ENCODE measurements around the gene DAD1.
A peak's percentile ranks its signal among the peaks of the same experiment; 100 is the strongest.
"Not testable (repeated sequence)": the region's sequence is repeated elsewhere in the genome, so short reads cannot be mapped to it uniquely, and the experiment has no call there.

DAD1 gene

DNA sequence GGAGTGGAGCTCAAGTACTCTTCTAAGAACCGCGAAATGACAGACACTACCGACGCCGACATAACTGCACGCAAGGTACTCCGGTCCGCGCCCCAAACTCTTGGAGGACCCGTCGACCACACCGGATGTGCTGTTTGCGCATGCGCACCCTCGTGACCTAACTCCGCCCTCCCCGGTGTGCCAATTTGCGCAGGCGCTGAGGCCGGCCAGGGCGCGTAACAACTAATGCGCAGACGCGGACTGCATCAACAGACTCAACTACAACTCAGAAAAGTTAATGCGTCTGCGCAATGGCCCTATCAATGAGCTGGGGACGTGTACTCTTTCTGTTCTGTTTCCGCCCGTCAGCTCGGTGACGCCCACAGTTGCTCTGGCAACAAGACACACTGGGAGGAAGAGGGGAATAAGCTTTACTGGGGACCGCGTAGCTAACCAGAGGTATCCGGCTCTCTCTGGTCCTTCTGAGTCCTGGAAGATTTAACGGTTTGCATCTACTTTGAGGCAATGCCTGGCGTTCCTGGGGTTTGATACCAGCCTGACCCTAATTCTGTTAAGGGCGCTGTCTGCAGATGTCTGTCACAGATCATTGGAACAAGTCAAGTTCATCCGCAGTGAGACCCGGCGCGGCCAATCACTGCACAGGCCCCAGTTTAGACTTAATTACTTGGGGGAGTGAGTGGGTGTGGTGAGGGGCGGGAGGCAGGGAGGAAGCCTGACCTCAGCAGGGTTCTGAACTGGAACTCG, at the start of gene DAD1:
Gene DAD1 (minus strand): TSS at position 129 of the 744 bp plus-strand sequence. CDS start 67 bp downstream, at position 62.
- DNase-seq (ENCODE audit: low spot score), result peak; percentile 100

DNA sequence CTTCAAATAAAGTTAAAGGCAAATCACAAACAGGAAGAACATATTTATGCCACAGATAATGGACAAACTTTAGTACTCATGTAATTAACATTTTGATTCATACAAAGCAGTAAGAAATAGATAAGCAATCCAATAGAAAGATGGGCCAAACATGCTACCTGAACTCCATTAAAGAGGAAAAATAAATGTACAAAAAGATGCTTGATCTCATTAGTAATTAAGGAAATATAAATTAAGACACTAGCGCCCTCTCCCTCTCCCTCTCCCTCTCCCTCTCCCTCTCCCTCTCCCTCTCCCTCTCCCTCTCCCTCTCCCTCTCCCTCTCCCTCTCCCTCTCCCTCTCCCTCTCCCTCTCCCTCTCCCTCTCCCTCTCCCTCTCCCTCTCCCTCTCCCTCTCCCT, 47.0 kb upstream of the DAD1 start:
- not testable (repeated sequence) for DNase-seq (ENCODE audit: low spot score)

DNA sequence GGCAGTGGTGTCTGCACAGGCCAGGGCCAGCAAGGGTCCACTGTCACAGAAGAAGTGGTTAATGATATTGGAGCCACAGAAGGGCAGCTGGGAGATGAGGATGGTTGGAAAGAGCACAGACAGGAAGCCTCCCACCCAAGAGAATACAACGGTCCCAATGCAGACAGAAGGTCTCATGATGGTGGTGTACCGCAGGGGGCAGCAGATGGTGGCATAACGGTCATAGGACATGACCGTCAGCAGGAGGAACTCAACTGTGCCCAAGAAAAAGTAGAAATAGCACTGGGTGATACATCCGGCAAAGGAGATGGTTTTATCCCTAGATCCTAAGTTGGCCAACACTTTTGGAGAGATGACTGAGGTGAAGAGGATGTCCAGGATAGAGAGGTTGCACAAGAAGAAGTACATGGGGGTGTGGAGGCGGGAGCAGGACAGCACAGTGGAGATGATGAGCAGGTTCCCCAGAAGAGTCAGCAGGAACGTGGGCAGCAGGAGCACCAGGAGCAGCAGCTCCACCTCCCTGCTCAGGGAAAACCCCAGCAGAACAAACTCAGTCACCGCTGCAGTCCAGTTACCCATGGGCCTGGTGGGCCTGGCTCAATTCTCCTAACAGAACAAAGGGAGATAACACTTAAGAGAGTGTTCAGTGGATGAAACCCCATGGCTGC, 45.3 kb upstream of the DAD1 start:
- no peak for DNase-seq (ENCODE audit: low spot score)

DNA sequence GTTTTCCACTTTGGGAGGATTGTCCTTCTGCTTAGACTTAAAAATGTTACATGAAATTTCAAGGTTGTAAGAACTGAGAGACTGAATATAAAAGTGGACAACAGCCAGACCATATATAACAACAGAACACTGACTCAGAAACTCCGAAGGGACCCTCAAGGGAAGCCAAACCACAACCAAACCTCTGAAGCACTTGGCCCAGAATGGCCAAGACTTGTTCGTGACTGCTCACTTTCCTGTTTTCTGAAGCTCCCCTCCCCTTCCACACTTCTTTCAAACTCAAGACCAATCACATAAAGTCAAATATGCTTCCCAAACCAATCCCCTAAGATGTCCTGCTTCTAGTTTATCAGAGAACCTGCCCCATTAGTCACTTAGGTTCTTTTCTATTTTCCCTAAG, 41.5 kb upstream of the DAD1 start:
- DNase-seq (ENCODE audit: low spot score), result no peak

DNA sequence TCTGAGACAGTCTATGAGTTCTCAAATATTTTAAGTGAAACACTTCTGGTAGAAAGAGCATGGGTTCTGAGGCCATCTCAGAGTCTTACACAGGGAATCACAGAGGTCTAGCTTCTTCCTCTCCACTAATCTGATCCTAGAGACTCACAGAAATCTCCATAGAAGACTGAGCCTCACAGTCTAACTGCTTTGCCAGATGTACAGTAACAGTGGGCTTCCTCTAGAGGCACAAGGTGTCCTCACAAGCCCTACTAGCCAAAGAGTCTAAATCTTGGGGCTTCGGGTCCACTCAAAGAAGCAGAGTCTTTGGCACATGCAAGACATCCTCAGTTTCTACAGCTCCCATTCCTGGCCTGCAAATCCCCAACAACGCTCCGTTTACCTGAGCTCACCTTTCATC, 41.0 kb upstream of the DAD1 start:
- DNase-seq (ENCODE audit: low spot score), result no peak

DNA sequence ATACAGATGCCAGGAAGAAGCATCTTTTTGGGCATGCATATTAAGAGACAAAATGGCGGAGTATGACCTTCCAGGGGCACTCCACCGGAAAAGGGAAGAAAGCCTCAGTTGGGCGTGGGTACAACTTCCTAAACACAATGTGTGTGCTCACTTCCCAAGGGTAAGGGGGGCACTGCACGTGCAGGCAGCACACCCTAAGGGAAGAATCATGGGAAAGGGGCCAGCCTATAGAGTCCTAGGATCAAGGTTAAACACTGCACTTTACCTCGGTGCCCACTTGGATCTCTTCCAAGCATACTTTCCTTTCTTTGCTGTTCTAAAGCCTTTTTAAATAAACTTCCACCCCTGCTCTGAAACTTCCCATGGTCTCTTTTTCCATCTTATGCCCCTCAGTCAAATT, 40.3 kb upstream of the DAD1 start:
- DNase-seq (ENCODE audit: low spot score), result no peak

DNA sequence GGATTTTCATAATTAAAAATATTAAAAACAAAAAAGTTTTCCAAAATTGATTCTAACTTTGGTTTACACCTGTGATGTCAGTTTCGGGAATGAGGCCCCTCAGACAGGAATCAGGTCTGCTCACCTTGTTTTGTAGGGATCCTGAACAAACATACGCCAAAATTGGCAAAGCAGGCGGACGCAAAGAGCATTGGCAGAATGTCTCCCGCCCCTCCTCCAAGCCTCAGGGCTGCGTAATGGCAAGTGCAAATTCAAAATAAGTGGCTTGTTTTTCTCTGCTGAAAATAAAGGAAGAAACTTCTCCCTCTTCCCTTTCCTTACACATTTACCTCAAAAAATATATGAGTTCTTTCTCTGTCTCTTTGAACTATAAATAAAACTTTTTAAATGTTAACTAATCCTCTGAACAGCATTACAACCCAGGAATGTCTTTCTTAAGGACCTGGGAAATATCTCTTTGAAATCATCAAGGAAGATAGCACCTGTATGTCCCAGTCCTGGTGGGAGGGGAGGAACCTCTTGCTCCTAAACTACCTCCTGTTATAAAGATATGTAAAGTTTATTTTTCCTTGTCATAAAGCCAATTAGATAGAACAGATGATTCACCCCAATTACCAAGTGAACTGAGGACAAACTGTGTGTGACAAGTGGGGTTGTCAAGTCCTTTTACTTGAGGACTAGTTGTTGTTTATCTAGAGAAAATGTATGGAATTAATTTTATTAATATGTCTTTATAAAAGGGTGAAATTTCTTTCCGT, 38.7 kb upstream of the DAD1 start:
- no peak for DNase-seq (ENCODE audit: low spot score)

DNA sequence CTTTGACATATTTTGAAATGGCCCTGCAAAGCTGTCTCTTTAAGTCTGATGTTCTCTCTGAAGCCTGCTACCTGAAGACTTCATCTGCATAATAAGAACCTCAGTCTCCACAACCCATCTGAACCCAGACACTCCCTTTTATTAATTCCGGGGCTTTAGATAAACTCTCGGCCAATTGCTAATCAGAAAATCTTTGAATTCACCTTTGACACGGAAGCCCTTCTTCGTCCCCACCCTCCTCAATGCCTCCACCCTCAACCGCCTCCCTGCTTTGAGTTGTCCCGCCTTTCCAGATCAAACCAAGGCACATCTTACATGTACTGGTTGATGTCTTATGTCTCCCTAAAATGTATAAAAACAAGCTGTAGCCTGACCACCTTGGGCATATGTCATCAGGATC, 37.6 kb upstream of the DAD1 start:
- DNase-seq (ENCODE audit: low spot score), result no peak

DNA sequence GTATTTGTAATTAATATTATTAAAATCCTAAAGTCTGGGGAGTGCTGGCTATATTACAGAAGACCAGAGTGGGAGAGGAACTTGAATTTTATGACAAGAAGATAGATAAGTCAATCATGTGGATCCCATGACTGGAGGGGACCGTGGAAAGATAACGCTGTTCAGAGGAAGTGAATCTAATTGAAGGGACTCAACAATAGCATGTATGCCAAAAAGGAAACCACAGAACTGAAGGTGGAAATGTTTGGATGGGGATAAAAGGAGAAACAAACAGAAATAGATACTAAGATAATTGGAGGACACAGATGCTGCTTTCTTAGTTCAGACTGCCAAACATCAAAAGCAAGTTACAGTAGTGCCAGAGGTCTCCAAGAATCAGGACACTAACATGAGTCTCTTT, 34.0 kb upstream of the DAD1 start:
- DNase-seq (ENCODE audit: low spot score), result no peak

DNA sequence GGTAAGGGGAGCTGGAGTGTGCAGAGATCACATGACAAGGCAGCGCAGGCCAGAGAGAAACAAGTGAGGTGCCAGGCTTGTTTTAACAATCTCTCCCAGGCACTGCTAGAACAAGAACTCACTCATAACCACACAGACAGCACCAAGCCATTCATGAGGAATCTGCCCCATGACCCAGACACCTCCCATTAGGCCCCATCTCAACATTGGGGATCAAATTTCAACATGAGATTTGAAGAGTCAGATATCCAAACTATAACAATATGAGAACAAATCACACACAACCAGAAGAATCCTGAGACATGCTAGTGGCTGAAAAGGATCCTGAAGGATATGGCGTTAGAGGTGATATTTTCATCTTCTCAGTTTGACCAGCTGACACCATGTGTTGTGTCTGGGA, 33.2 kb upstream of the DAD1 start:
- no peak for DNase-seq (ENCODE audit: low spot score)

DNA sequence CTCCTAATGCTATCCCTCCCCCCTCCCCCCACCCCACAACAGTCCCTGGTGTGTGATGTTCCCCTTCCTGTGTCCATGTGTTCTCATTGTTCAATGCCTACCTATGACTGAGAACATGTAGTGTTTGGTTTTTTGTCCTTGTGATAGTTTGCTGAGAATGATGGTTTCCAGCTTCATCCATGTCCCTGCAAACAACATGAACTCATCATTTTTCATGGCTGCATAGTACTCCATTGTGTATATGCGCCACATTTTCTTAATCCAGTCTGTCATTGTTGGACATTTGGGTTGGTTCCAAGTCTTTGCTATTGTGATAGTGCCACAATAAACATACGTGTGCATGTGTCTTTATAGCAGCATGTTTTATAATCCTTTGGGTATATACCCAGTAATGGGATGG, 26.7 kb upstream of the DAD1 start:
- DNase-seq (ENCODE audit: low spot score), result not testable (repeated sequence)

DNA sequence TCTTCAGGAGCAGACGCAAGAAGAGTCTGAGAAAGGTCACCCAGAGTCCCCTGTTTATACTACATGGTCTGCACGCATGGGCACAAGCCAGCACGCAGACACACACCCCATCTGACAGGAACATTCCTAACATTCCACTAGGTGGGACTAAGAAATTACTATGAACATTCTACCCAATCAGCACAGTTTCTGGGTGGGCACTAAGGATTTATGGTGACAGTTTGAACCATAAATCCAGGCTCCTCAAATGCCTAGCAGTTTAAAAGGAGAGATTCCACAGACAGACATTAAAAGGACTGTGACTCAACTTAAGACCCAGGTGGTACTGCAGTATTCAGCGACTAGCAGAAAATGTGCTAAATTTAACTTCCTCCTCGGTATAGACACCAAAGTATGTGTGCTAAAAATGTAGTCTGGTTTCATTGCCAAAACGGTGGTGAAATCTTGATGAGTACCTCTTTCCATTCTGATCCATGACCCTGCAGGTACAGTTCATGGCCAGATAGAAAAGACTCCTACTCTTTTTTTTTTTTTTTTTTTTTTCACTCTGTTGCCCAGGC, 25.3 kb upstream of the DAD1 start:
- peak; percentile 60 for DNase-seq (ENCODE audit: low spot score)

DNA sequence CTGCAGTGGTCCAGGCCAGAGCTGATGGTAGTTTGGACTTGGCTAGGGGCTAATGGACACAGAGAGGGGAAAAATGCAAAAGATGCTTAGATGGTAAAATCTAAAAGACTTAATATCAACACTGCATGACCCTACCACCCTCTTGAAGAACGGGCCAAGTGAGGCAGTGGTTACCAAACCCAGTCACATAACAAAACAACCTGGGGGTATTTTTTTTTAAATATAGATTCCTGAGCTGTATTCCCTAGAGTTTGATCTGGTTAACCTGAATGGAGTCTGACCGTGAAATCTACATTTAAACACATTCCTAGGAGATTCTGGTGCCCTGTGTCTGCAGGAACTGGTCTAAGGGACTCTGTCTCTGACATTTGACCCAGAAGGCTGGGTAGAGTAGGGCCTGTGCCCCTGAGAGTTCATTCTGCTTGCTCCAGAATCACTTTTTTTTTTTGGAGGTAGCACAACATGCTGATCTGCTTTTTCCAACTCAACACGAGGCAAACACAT, 24.8 kb upstream of the DAD1 start:
- no peak for DNase-seq (ENCODE audit: low spot score)

DNA sequence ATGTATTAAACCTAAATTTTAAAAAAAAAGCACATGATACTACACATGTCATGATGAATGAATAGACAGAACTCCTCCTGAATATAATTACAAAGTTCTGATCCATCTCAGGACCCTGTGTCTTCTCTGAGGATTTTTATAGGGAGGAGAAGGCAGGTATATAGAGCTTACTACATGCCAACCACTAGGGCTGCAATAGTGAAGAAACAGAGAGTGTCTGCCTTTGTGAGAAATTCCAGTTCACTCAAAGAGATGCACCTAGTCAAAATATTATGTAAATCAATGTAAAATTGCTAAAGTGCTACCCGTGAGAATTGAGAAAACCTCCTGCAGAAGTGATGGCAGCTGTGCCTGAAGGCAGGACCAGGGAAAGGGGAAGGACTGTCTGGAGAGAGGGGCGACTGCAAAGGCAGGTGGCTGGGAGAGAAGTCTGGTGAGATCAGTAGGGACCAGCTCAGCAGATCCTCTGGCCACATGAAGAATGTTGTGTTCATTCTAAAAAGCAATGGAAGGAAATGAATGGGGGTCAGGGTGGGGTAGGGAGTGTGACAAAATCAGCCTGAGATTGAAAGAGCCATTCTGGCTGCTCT, 24.2 kb upstream of the DAD1 start:
- no peak for DNase-seq (ENCODE audit: low spot score)

DNA sequence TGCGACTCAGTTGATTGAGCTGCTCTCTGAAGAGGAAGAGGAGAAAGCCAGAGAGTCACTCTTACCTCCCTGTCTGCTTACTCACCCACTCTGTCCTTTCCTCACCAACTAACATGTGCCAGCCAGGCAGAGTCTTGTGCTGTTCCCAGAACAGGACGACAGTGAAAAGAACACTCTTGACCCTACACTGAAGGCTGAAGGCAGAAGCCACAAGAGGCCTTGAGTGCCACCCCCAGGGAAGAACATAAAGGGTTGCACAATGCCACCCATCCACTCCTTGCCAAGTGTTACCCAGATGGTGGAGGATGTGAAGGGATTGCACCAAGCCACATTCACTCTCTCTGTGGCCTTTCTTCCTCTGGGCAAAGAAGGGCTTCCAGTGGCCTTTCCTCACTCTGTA, 21.9 kb upstream of the DAD1 start:
- no peak for DNase-seq (ENCODE audit: low spot score)

DNA sequence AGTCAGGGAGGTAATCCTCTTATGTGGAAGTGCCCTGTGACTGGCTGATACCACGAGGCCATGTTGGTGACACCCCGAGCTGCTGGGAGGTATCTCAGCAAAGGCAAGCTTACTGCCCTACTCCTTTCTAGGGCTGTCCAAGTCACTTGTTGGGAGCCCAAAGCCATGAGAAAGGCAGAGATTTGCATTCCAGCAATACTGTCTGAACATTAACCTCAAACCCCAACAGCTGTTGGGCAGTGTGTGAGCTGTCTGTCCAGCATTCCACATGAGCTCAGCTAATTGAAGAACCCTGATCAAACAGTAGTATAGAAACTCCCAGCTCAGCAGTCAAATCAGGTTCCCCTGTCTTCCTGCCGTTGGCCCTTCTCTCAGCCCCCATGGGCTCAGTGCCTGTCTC, 18.3 kb upstream of the DAD1 start:
- no peak for DNase-seq (ENCODE audit: low spot score)

DNA sequence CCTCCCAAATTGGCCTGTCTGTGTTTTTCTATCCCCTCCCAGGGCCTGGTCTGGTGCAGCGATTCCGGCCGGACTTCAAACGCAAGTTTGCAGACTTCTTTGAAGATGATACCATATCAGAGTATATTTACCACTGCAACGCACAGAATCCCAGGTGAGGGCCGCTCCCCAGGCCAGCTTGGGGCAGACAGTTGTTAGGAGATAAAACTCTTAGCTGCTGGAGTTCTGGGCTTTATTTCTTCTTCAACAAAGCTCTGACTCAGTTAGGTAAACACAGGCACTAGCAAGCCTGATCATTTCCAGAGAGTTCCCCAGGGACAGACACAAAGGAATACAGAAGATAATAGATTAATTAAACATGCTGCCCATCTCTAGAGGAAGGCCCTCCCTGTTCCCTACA, 17.4 kb upstream of the DAD1 start:
- DNase-seq (ENCODE audit: low spot score), result no peak

DNA sequence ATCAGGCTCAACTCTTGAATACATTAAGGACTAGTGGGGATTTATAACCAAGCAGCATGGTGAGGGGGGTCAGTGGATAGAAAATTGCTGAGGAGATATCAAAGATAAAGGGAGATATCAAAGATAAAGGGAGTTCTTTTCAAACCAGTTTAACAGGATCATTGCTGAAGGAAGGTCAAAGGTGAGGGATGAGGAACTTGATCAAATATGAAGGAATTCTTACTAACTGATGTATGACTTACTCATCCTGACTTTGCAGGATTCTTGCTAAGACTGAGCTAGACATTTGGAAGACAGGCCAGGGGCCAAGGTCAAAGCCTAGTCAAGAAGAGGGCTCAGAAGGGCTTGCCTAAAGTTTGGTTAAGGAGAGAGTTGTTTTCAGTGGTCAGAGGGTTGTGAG, 13.8 kb upstream of the DAD1 start:
- peak; percentile 42 for DNase-seq (ENCODE audit: low spot score)

DNA sequence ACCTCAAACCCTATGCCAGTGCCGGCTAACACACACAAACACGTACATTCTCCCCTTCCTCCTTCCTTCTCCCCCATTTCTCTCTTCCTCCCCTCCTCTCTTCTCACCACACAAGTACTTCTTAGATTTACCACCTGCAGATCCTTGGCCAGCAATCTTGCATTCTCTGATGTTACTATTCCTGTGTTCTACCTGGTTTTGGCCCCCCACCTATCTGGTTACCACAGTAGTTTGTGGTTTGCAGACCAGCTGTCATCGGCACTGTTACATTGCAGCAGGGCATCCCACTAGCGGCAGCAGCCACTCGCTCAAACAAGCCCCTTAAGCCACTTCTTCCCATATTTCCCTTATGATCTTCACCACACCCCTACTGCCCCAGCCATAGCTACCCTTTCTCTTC, 13.0 kb upstream of the DAD1 start:
- DNase-seq (ENCODE audit: low spot score), result no peak

DNA sequence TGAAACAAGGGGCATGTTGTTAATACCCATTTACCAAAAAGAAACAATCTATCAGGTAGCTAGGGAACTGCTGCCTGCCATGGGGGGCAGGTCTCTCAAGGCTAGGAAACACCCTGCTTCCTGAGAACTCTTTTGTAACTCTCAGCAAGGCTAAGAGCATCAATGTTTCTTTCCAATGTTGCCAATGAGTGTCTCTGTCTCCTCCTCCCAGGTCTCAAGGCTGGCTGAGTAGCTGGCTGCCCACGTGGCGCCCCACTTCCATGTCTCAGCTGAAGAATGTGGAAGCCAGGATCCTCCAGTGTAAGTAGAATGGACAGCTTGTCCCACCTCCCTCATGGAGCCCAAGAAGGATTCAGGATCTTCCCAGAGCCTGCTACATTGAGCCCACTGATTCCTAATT, 12.4 kb upstream of the DAD1 start:
- DNase-seq (ENCODE audit: low spot score), result no peak

DNA sequence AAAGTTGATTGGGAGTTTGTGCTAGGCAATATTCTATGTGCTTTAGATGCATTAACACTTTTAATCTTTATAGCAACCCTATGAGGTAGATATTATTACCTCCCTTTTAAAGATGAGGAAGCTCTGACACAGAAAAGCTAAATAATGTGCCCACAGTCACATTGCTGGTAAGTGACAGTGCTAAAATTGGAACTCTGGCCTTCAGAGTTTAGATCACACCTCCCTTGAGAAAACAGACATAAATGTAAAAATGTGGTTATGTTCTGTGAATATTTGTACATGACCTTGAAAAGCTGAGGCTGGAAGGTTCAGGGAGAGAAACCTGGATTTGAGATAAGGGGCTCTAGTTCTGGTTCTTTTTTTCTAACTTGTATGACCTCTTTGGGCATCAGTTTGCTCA, 11.0 kb upstream of the DAD1 start:
- no peak for DNase-seq (ENCODE audit: low spot score)

DNA sequence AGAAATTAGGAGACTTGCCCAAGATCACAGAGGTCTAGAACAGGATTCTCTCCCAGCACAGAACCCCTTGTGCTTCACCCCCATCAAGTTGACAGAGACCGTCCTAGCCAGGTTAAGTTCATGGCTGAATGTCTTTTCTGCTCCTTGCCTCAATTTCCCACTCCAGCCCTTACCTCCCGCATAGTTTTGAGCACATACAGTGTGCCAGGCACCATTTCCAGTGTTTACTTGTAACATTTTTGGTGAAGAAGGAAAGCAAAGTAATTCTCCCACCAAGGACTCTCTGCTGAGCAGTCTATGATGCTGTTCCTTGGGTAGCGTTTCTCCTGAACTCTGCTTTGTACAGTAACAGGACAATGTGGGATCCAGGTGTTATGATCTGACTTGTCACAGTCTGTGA, 10.3 kb upstream of the DAD1 start:
- DNase-seq (ENCODE audit: low spot score), result no peak

Data from RKO (cell line).